NCI-H1105 treated with DMSO at 0.1 percent for 48 hours (cell line): ENCODE data around the gene SLC18A2.

Source experiments
- DNase-seq: peaks from one replicate; lab custom pipeline; 2025; lab: John Stamatoyannopoulos, UW

The SLC18A2 gene

GRCh38 chr10:117239051-117239450 is 1.9 kb upstream of the SLC18A2 start:
- no peak for DNase-seq

- DNase-seq = no peak
Observed at GRCh38 chr10:117239721-117240620, 943 bp upstream of the SLC18A2 start.

- DNase-seq = no peak
Observed at GRCh38 chr10:117241541-117242462, 888 bp downstream of the SLC18A2 start.

GRCh38 chr10:117242463-117242832 is 1.5 kb downstream of the SLC18A2 start:
- no peak for DNase-seq

GRCh38 chr10:117246997-117247671 is 6.2 kb downstream of the SLC18A2 start:
- no peak for DNase-seq

- DNase-seq = no peak
Observed at GRCh38 chr10:117248750-117249465, 8.0 kb downstream of the SLC18A2 start.

- no peak for DNase-seq
Observed at GRCh38 chr10:117249493-117250093, 8.7 kb downstream of the SLC18A2 start.

- DNase-seq = no peak
Observed at GRCh38 chr10:117250411-117250810, 9.5 kb downstream of the SLC18A2 start.

GRCh38 chr10:117253908-117254307 is 13.0 kb downstream of the SLC18A2 start:
- no peak for DNase-seq

GRCh38 chr10:117254338-117254737 is 13.4 kb downstream of the SLC18A2 start:
- no peak for DNase-seq

- DNase-seq = no peak
Observed at GRCh38 chr10:117254774-117255735, 14.1 kb downstream of the SLC18A2 start.

GRCh38 chr10:117255835-117256460 is 15.0 kb downstream of the SLC18A2 start:
- no peak for DNase-seq

- no peak for DNase-seq
Observed at GRCh38 chr10:117256910-117257309, 16.0 kb downstream of the SLC18A2 start.

- no peak for DNase-seq
Observed at GRCh38 chr10:117257721-117258120, 16.8 kb downstream of the SLC18A2 start.

GRCh38 chr10:117259279-117259678 is 18.4 kb downstream of the SLC18A2 start:
- no peak for DNase-seq

GRCh38 chr10:117260084-117260483 is 19.2 kb downstream of the SLC18A2 start:
- no peak for DNase-seq

- DNase-seq = no peak
Observed at GRCh38 chr10:117261501-117261900, 20.6 kb downstream of the SLC18A2 start.

GRCh38 chr10:117262291-117262902 is 21.5 kb downstream of the SLC18A2 start:
- DNase-seq = no peak

GRCh38 chr10:117262903-117263293 is 22.0 kb downstream of the SLC18A2 start:
- no peak for DNase-seq
